Liver (tissue), 9 donors: ENCODE data around the gene QRICH1. TPM values are rescaled to one million over a fixed set of nuclear protein-coding genes. Genes with fewer than 3 reads are reported as not detected.

Experiments used
- DNase-seq: peaks from one replicate; pipeline ENCODE4 v3.0.0-alpha.2; 2017; ENCODE audit warnings: low spot score
- H3K27ac ChIP-seq, 2 donors: one replicate each; pipeline ENCODE4 v1.7.0; 2013; ENCODE audit warnings: inconsistent platforms in 2 of 2, low read length in 2 of 2, control low read depth in 1 of 2, low read depth in 1 of 2, mild to moderate bottlenecking in 1 of 2
- H3K27me3 ChIP-seq, 4 donors: one replicate each; pipeline versions ENCODE4 v1.6.1 to v1.7.0; 2013; ENCODE audit warnings: low read length in 3 of 4, inconsistent platforms in 1 of 4, mild to moderate bottlenecking in 1 of 4, moderate library complexity in 1 of 4; ENCODE audit not compliant: control insufficient read depth in 4 of 4, insufficient read depth in 4 of 4
- H3K36me3 ChIP-seq, 4 donors: one replicate each; pipeline versions ENCODE4 v1.6.1 to v1.7.0; 2013; ENCODE audit warnings: low read length in 3 of 4, mild to moderate bottlenecking in 3 of 4, low read depth in 1 of 4, moderate library complexity in 1 of 4; ENCODE audit not compliant: control insufficient read depth in 4 of 4, insufficient read depth in 3 of 4
- H3K4me1 ChIP-seq, 4 donors: one replicate each; pipeline versions ENCODE4 v1.6.1 to v1.7.0; 2013; ENCODE audit warnings: low read length in 3 of 4, mild to moderate bottlenecking in 3 of 4, moderate library complexity in 1 of 4; ENCODE audit not compliant: control insufficient read depth in 4 of 4, insufficient read depth in 4 of 4
- H3K4me3 ChIP-seq, 3 donors: one replicate each; pipeline versions ENCODE4 v1.6.1 to v1.7.0; 2013; ENCODE audit warnings: low read length in 3 of 3, control low read depth in 1 of 3, low read depth in 1 of 3, mild to moderate bottlenecking in 1 of 3
- H3K9ac ChIP-seq, 2 donors: one replicate each; pipeline ENCODE4 v1.7.0; 2013; ENCODE audit warnings: low read length in 2 of 2, mild to moderate bottlenecking in 2 of 2, moderate library complexity in 2 of 2, control low read depth in 1 of 2, low read depth in 1 of 2
- H3K9me3 ChIP-seq, 4 donors: one replicate each; pipeline versions ENCODE4 v1.6.1 to v1.7.0; 2013; ENCODE audit warnings: low read length in 3 of 4; ENCODE audit not compliant: control insufficient read depth in 4 of 4
- EGR1 ChIP-seq, 2 donors: IDR thresholded peaks; 2 replicates each; pipeline ENCODE4 v1.6.1; 2016 to 2018; ENCODE audit warnings: antibody characterized with exemption in 2 of 2, low read depth in 2 of 2
- FOXA1 ChIP-seq: IDR thresholded peaks from 2 replicates; pipeline ENCODE4 v1.6.1; 2016; ENCODE audit warnings: antibody characterized with exemption
- FOXA2 ChIP-seq: IDR thresholded peaks from 2 replicates; pipeline ENCODE4 v1.6.1; 2016; ENCODE audit warnings: antibody characterized with exemption
- GABPA ChIP-seq, 2 donors: IDR thresholded peaks in 1 of 2; conservative IDR thresholded peaks in 1 of 2; 2 replicates each; pipeline ENCODE4 v1.6.1; 2016; ENCODE audit warnings: antibody characterized with exemption in 2 of 2, mild to moderate bottlenecking in 1 of 2, moderate library complexity in 1 of 2
- HNF4A ChIP-seq, 2 donors: conservative IDR thresholded peaks; 2 replicates each; pipeline ENCODE4 v1.6.1; 2016; ENCODE audit warnings: antibody characterized with exemption in 2 of 2, mild to moderate bottlenecking in 2 of 2
- HNF4G ChIP-seq: IDR thresholded peaks from 2 replicates; pipeline ENCODE4 v1.6.1; 2016; ENCODE audit warnings: antibody characterized with exemption
- JUND ChIP-seq, 2 donors: IDR thresholded peaks; 2 replicates each; pipeline ENCODE4 v1.6.1; 2016; ENCODE audit warnings: antibody characterized with exemption in 2 of 2
- NR2F2 ChIP-seq: IDR thresholded peaks from 2 replicates; pipeline ENCODE4 v1.6.1; 2016; ENCODE audit warnings: antibody characterized with exemption
- RAD21 ChIP-seq, 2 donors: IDR thresholded peaks; 2 replicates each; pipeline ENCODE4 v1.6.1; 2016; ENCODE audit warnings: antibody characterized with exemption in 2 of 2, mild to moderate bottlenecking in 2 of 2
- REST ChIP-seq: IDR thresholded peaks from 2 replicates; pipeline ENCODE4 v1.6.1; 2016; ENCODE audit warnings: antibody characterized with exemption, mild to moderate bottlenecking
- RXRA ChIP-seq, 2 donors: IDR thresholded peaks; 2 replicates each; pipeline ENCODE4 v1.6.1; 2017 to 2018; ENCODE audit warnings: antibody characterized with exemption in 2 of 2, mild to moderate bottlenecking in 1 of 2
- TAF1 ChIP-seq: conservative IDR thresholded peaks from 2 replicates; pipeline ENCODE4 v1.6.1; 2016; ENCODE audit warnings: antibody characterized with exemption, mild to moderate bottlenecking
- YY1 ChIP-seq: IDR thresholded peaks from 2 replicates; pipeline ENCODE4 v1.6.1; 2016; ENCODE audit warnings: antibody characterized with exemption, mild to moderate bottlenecking
- ZBTB33 ChIP-seq: IDR thresholded peaks from 2 replicates; pipeline ENCODE4 v1.6.1; 2016; ENCODE audit warnings: antibody characterized with exemption
- WGBS: extraction: QIAGEN DNeasy Blood & Tissue Kit; methylation state at CpG from one replicate; pipeline ENCODE4 v1.1.7; 2013; 5-methylcytosine and 5-hydroxymethylcytosine counted together
- polyA plus RNA-seq, 2 donors: library from polyadenylated mRNA; stranded (reverse) in 1 of 2; unstranded in 1 of 2; fragments of 200-250 nt in 1 of 2; fragments of >200 nt in 1 of 2; fragmentation: Nextera tagmentation in 1 of 2; extraction: Ambion mirVana in 1 of 2; gene quantifications; one replicate each; pipeline versions ENCODE4 v1.2.1 to v1.2.3, GENCODE V29; 2013 to 2015
- total RNA-seq, 2 donors: library from RNA; depleted of rRNA; stranded (reverse); fragments of >200 nt; gene quantifications; one replicate each; pipeline ENCODE4 v1.2.3, GENCODE V29; 2014
- TF ChIP-seq, protein P1 (sequence below): IDR thresholded peaks from 2 replicates; pipeline ENCODE4 v1.6.1; 2016; ENCODE audit warnings: antibody characterized with exemption
- TF ChIP-seq, protein P2 (sequence below): IDR thresholded peaks from 2 replicates; pipeline ENCODE4 v1.6.1; 2016; ENCODE audit warnings: antibody characterized with exemption
- TF ChIP-seq, protein P3 (sequence below): fragments of 150-350 bp; IDR thresholded peaks from 2 replicates; pipeline ENCODE4 v1.5.1; 2017; ENCODE audit warnings: improper control_type of control experiment, low read depth, low read length; ENCODE audit not compliant: missing input control
- donor health status: healthy.
- donor health status: healthy.
- donor health status: healthy.
- donor health status: healthy.
- donor health status: healthy.

The QRICH1 gene
- total and polyA plus RNA-seq, 4 donors = 17.3 to 35.1 (median 25.7) TPM

DNA sequence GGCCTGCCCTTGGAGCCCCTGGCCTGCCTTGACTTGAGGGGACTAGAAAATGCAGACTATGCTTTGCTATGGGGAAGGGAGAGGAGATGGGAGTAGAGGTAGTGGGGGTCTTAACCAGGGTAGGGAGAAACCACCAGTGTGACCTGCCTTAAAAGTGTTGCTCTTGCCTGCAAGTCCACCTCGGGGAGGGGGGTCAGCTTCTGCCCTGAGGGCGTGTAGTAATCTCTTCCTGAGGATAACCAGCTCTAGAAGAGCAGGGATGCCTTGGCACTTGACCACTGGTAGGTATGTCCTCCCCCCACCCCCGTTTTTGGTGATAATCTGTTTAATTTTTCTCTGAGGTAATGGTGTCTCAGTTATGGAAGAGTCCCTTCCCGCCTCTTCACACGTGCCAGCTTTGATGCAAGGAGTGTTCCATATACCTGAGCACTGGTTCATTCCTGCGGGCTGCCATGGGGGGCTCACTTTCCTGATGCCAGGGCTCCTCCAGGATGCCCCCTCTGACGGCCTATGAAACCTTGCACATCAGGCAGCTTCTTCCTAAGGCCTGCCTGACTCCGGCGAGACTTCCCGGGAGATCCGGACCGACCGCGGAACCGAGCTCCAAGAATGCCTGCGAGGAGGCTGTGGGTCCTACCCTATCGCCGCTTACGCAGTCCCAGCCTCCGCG, 104.6 kb downstream of the QRICH1 start:
- DNase-seq = no peak
- no peaks in the 10 kb centered on the region for H3K9me3 ChIP-seq
- H3K9ac ChIP-seq = no peak overlapping the region
- H3K27me3 ChIP-seq = no peaks in the 10 kb centered on the region
- H3K4me1 ChIP-seq = peaks cover 3 to 22% (median 15%) of the 10 kb centered on the region in 4 donors
- peaks cover 0 to 16% (median 9%) of the 10 kb centered on the region in 4 donors for H3K36me3 ChIP-seq
- TF ChIP-seq HNF4G (no peak), FOXA2 (no peak), JUND (IDR thresholded peaks at IDR 0.05) (no peak), YY1 (no peak), NR2F2 (no peak), RXRA (IDR thresholded peaks at IDR 0.05) (no peak), TAF1 (no peak), FOXA1 (no peak), ZBTB33 (no peak), GABPA (IDR thresholded peaks at IDR 0.05 in 1 of 2, conservative IDR thresholded peaks at IDR 0.05 in 1 of 2) (no peak)
- TF ChIP-seq, protein P1, sequence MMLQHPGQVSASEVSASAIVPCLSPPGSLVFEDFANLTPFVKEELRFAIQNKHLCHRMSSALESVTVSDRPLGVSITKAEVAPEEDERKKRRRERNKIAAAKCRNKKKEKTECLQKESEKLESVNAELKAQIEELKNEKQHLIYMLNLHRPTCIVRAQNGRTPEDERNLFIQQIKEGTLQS = no peak
- TF ChIP-seq, protein P2, sequence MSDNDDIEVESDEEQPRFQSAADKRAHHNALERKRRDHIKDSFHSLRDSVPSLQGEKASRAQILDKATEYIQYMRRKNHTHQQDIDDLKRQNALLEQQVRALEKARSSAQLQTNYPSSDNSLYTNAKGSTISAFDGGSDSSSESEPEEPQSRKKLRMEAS = no peak
- TF ChIP-seq, protein P3, sequence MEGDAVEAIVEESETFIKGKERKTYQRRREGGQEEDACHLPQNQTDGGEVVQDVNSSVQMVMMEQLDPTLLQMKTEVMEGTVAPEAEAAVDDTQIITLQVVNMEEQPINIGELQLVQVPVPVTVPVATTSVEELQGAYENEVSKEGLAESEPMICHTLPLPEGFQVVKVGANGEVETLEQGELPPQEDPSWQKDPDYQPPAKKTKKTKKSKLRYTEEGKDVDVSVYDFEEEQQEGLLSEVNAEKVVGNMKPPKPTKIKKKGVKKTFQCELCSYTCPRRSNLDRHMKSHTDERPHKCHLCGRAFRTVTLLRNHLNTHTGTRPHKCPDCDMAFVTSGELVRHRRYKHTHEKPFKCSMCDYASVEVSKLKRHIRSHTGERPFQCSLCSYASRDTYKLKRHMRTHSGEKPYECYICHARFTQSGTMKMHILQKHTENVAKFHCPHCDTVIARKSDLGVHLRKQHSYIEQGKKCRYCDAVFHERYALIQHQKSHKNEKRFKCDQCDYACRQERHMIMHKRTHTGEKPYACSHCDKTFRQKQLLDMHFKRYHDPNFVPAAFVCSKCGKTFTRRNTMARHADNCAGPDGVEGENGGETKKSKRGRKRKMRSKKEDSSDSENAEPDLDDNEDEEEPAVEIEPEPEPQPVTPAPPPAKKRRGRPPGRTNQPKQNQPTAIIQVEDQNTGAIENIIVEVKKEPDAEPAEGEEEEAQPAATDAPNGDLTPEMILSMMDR = no peak
- WGBS = 16% methylated on average over 21 of the region's 21 CpGs
- H3K4me3 ChIP-seq = peak overlapping the region; percentile 62 to 93 (median 87)
- H3K27ac ChIP-seq = peak overlapping the region; percentile 70 to 79

DNA sequence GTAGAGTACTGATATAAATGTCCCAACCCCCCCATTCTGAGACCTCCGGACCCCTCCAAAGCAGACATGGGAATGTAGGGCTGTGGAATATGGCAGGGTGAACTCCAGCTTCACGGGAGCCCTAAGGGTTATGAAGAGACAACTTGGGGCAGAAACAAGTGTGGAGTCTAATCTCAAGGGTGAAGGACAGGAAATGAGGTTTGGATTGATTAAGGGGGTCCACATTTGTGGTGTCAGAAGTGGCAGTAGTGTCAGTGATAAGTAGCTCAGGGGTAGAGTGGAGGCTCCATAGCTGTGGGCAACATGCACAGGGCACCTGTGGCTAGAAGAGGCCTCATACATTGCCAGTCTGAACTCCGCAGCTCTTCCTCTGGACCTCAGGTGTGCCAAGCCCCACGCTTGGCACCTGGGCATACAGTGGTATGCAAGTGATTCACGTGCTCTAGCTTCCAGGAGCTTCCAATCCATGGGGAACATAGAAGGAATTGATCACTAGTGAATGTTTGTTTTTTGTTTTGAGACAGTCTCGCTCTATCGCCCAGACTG, 108.0 kb downstream of the QRICH1 start:
- no peak overlapping the region for H3K4me3 ChIP-seq
- H3K36me3 ChIP-seq = peaks cover 2 to 42% (median 30%) of the 10 kb centered on the region in 4 donors
- H3K27ac ChIP-seq = no peak overlapping the region
- no peak for DNase-seq
- H3K9me3 ChIP-seq = no peaks in the 10 kb centered on the region
- H3K27me3 ChIP-seq = no peaks in the 10 kb centered on the region
- peaks cover under 1 to 17% (median 9%) of the 10 kb centered on the region in 4 donors for H3K4me1 ChIP-seq
- WGBS = 91% methylated on average over 7 of the region's 7 CpGs
- no peak overlapping the region for H3K9ac ChIP-seq
- TF ChIP-seq TAF1 = no peak
- no peak for TF ChIP-seq NR2F2
- TF ChIP-seq HNF4A (conservative IDR thresholded peaks at IDR 0.05) = no peak
- TF ChIP-seq RAD21 (IDR thresholded peaks at IDR 0.05) = no peak
- no peak for TF ChIP-seq REST
- no peak for TF ChIP-seq EGR1 (IDR thresholded peaks at IDR 0.05; ENCODE audit: low read depth in 2 of 2)
- TF ChIP-seq RXRA (IDR thresholded peaks at IDR 0.05) = no peak
- TF ChIP-seq YY1 = no peak
- TF ChIP-seq GABPA (IDR thresholded peaks at IDR 0.05 in 1 of 2, conservative IDR thresholded peaks at IDR 0.05 in 1 of 2) = no peak
